Ishikawa (cell line): ENCODE measurements around the gene TPCN2.

ENCODE experiments used
- CEBPB ChIP-seq: IDR thresholded peaks from 2 replicates; pipeline ENCODE4 v1.6.1; 2012
- CREB1 ChIP-seq: IDR thresholded peaks from 2 replicates; pipeline ENCODE4 v1.6.1; 2012; ENCODE audit warnings: low read depth
- EGR1 ChIP-seq: IDR thresholded peaks from 2 replicates; pipeline ENCODE4 v1.6.1; 2012
- EP300 ChIP-seq: IDR thresholded peaks from 2 replicates; pipeline ENCODE4 v1.6.1; 2012; ENCODE audit warnings: borderline replicate concordance
- FOXM1 ChIP-seq: IDR thresholded peaks from 2 replicates; pipeline ENCODE4 v1.6.1; 2012; ENCODE audit warnings: low read depth, borderline replicate concordance
- MAX ChIP-seq: IDR thresholded peaks from 2 replicates; pipeline ENCODE4 v1.6.1; 2012
- NFIC ChIP-seq: IDR thresholded peaks from 2 replicates; pipeline ENCODE4 v1.6.1; 2012
- RAD21 ChIP-seq: IDR thresholded peaks from 2 replicates; pipeline ENCODE4 v1.6.1; 2012; ENCODE audit warnings: low read depth
- REST ChIP-seq: IDR thresholded peaks from 2 replicates; pipeline ENCODE4 v1.6.1; 2012; ENCODE audit warnings: low read depth, mild to moderate bottlenecking
- TAF1 ChIP-seq: IDR thresholded peaks from 2 replicates; pipeline ENCODE4 v1.6.1; 2012; ENCODE audit warnings: low read depth, mild to moderate bottlenecking
- TCF12 ChIP-seq: IDR thresholded peaks from 2 replicates; pipeline ENCODE4 v1.6.1; 2012; ENCODE audit warnings: low read depth
- TEAD4 ChIP-seq: IDR thresholded peaks from 2 replicates; pipeline ENCODE4 v1.6.1; 2012
- USF1 ChIP-seq: IDR thresholded peaks from 2 replicates; pipeline ENCODE4 v1.6.1; 2012
- YY1 ChIP-seq: IDR thresholded peaks from 2 replicates; pipeline ENCODE4 v1.6.1; 2012; ENCODE audit warnings: low read depth
- ZBTB7A ChIP-seq: IDR thresholded peaks from 2 replicates; pipeline ENCODE4 v1.6.1; 2012; ENCODE audit warnings: low read depth

TPCN2 gene

GRCh38 chr11:69140635-69141034 is 91.9 kb downstream of the TPCN2 start:
- TF ChIP-seq REST (no peak), CEBPB (peak; percentile 72)

GRCh38 chr11:69141742-69142141 is 93.0 kb downstream of the TPCN2 start:
- TF ChIP-seq EP300 (no peak), CREB1 (no peak), USF1 (no peak), MAX (no peak), YY1 (no peak), TEAD4 (no peak), FOXM1 (no peak), CEBPB (no peak), TAF1 (no peak), RAD21 (no peak), NFIC (no peak), REST (no peak), TCF12 (no peak), EGR1 (no peak), ZBTB7A (no peak)

GRCh38 chr11:69142895-69143294 is 94.2 kb downstream of the TPCN2 start:
- TF ChIP-seq RAD21 (no peak), USF1 (peak; percentile 40)

GRCh38 chr11:69144316-69145049 is 95.8 kb downstream of the TPCN2 start:
- TF ChIP-seq ZBTB7A (no peak), TEAD4 (no peak), EP300 (no peak), TAF1 (no peak), RAD21 (no peak), EGR1 (no peak)

- TF ChIP-seq EGR1 (no peak), NFIC (no peak), MAX (no peak)
Observed at GRCh38 chr11:69145050-69145380, 96.3 kb downstream of the TPCN2 start.

GRCh38 chr11:69148377-69148762 is 99.6 kb downstream of the TPCN2 start:
- TF ChIP-seq CEBPB, result no peak
- no peak for TF ChIP-seq EGR1
- TF ChIP-seq ZBTB7A, result no peak
- TF ChIP-seq TEAD4, result no peak
- no peak for TF ChIP-seq USF1
- TF ChIP-seq FOXM1, result no peak
- TF ChIP-seq CREB1, result no peak
- no peak for TF ChIP-seq RAD21
- TF ChIP-seq TAF1, result no peak
- no peak for TF ChIP-seq REST
- no peak for TF ChIP-seq TCF12
